Measurements from ENCODE around the gene THOC6.
"Not testable (repeated sequence)": the region's sequence is repeated elsewhere in the genome, so short reads cannot be mapped to it uniquely, and the experiment has no call there.

DNA sequence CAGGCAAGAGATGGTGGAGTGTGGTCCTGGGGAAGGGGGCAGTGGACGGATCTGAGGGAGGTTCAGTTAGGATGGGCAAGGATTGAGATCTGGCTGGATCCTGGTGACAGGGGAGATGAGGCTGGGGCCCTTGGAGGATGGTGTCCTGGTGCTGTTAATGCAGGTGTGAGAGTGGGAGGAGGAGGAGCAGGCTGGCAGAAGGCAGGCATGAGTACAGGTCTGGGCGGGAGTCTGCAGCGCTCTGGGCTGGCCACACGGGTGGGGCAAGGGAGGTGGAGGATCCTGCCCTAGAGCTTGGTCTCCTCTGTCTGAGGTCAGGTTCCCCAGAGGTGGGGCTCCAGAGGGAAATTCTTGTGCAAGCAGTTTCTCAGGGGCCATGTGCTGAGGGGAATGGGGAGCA, 48.3 kb downstream of the THOC6 start:
- not testable (repeated sequence) for TF ChIP-seq EZH2 (IDR thresholded peaks at IDR 0.05)
- TF ChIP-seq, protein P1, sequence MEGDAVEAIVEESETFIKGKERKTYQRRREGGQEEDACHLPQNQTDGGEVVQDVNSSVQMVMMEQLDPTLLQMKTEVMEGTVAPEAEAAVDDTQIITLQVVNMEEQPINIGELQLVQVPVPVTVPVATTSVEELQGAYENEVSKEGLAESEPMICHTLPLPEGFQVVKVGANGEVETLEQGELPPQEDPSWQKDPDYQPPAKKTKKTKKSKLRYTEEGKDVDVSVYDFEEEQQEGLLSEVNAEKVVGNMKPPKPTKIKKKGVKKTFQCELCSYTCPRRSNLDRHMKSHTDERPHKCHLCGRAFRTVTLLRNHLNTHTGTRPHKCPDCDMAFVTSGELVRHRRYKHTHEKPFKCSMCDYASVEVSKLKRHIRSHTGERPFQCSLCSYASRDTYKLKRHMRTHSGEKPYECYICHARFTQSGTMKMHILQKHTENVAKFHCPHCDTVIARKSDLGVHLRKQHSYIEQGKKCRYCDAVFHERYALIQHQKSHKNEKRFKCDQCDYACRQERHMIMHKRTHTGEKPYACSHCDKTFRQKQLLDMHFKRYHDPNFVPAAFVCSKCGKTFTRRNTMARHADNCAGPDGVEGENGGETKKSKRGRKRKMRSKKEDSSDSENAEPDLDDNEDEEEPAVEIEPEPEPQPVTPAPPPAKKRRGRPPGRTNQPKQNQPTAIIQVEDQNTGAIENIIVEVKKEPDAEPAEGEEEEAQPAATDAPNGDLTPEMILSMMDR (IDR thresholded peaks at IDR 0.05), result not testable (repeated sequence)

Measured in neural progenitor cell (in vitro differentiated cells).